KOPT-K1 (cell line): ENCODE results near the gene TMEM182.

Experiments used
- H3K27ac ChIP-seq: fragments of 200-600 bp; sonication (generic); 2 replicates; pipeline ENCODE4 v1.5.1; 2016; ENCODE audit warnings: antibody characterized with exemption, mild to moderate bottlenecking, low read depth, low read length; ENCODE audit not compliant: poor library complexity, severe bottlenecking
- H3K36me3 ChIP-seq: fragments of 200-600 bp; sonication (generic); 2 replicates; pipeline ENCODE4 v1.5.1; 2017; ENCODE audit warnings: antibody characterized with exemption, mild to moderate bottlenecking, low read length, moderate library complexity; ENCODE audit not compliant: insufficient read depth
- H3K9me3 ChIP-seq: fragments of 200-600 bp; sonication (generic); 2 replicates; pipeline ENCODE4 v1.5.1; 2017; ENCODE audit warnings: antibody characterized with exemption, low read length, mild to moderate bottlenecking; ENCODE audit not compliant: insufficient read depth, poor library complexity, severe bottlenecking

Gene TMEM182

GRCh38 chr2:102753563-102754159 lies 8.2 kb upstream of the TMEM182 start:
- no peaks in the 10 kb centered on the region for H3K9me3 ChIP-seq
- no peaks in the 10 kb centered on the region for H3K36me3 ChIP-seq

GRCh38 chr2:102754456-102755145 lies 7.2 kb upstream of the TMEM182 start:
- Histone ChIP-seq H3K27ac (no peak overlapping the region), H3K36me3 (no peaks in the 10 kb centered on the region), H3K9me3 (no peaks in the 10 kb centered on the region)

More at GRCh38 chr2:102753563-102754159, 8.2 kb upstream of the TMEM182 start:
- H3K27ac ChIP-seq = no peak overlapping the region

GRCh38 chr2:102755284-102755683 lies 6.5 kb upstream of the TMEM182 start:
- H3K27ac ChIP-seq = no peak overlapping the region
- H3K9me3 ChIP-seq = no peaks in the 10 kb centered on the region
- H3K36me3 ChIP-seq = no peaks in the 10 kb centered on the region

GRCh38 chr2:102758439-102758838 lies 3.4 kb upstream of the TMEM182 start:
- H3K9me3 ChIP-seq = no peaks in the 10 kb centered on the region
- no peaks in the 10 kb centered on the region for H3K36me3 ChIP-seq
- no peak overlapping the region for H3K27ac ChIP-seq

GRCh38 chr2:102764083-102764482 lies 2.3 kb downstream of the TMEM182 start:
- H3K27ac ChIP-seq = no peak overlapping the region
- no peaks in the 10 kb centered on the region for H3K9me3 ChIP-seq
- H3K36me3 ChIP-seq = no peaks in the 10 kb centered on the region

GRCh38 chr2:102765061-102765460 lies 3.2 kb downstream of the TMEM182 start:
- H3K9me3 ChIP-seq = no peaks in the 10 kb centered on the region
- H3K36me3 ChIP-seq = no peaks in the 10 kb centered on the region
- H3K27ac ChIP-seq = no peak overlapping the region

GRCh38 chr2:102768253-102768652 lies 6.4 kb downstream of the TMEM182 start:
- Histone ChIP-seq H3K36me3 (no peaks in the 10 kb centered on the region), H3K9me3 (no peaks in the 10 kb centered on the region), H3K27ac (no peak overlapping the region)

GRCh38 chr2:102768892-102769291 lies 7.1 kb downstream of the TMEM182 start:
- no peak overlapping the region for H3K27ac ChIP-seq
- H3K9me3 ChIP-seq = no peaks in the 10 kb centered on the region
- no peaks in the 10 kb centered on the region for H3K36me3 ChIP-seq

GRCh38 chr2:102770506-102770905 lies 8.7 kb downstream of the TMEM182 start:
- Histone ChIP-seq H3K36me3 (no peaks in the 10 kb centered on the region), H3K27ac (no peak overlapping the region), H3K9me3 (no peaks in the 10 kb centered on the region)

GRCh38 chr2:102771114-102771513 lies 9.3 kb downstream of the TMEM182 start:
- Histone ChIP-seq H3K27ac (no peak overlapping the region), H3K9me3 (no peaks in the 10 kb centered on the region), H3K36me3 (no peaks in the 10 kb centered on the region)

GRCh38 chr2:102772659-102773058 lies 10.8 kb downstream of the TMEM182 start:
- Histone ChIP-seq H3K9me3 (no peaks in the 10 kb centered on the region), H3K36me3 (no peaks in the 10 kb centered on the region), H3K27ac (no peak overlapping the region)

- no peak overlapping the region for H3K27ac ChIP-seq
- H3K9me3 ChIP-seq = no peaks in the 10 kb centered on the region
- H3K36me3 ChIP-seq = no peaks in the 10 kb centered on the region
These were observed 11.4 kb downstream of the TMEM182 start for GRCh38 chr2:102773149-102773705.

- Histone ChIP-seq H3K36me3 (no peaks in the 10 kb centered on the region), H3K9me3 (no peaks in the 10 kb centered on the region), H3K27ac (no peak overlapping the region)
These were observed 16.4 kb downstream of the TMEM182 start for GRCh38 chr2:102778260-102778659.

GRCh38 chr2:102780467-102780866 lies 18.6 kb downstream of the TMEM182 start:
- Histone ChIP-seq H3K27ac (no peak overlapping the region), H3K9me3 (no peaks in the 10 kb centered on the region), H3K36me3 (no peaks in the 10 kb centered on the region)

GRCh38 chr2:102782187-102782586 lies 20.4 kb downstream of the TMEM182 start:
- no peaks in the 10 kb centered on the region for H3K36me3 ChIP-seq
- H3K27ac ChIP-seq = no peak overlapping the region

GRCh38 chr2:102782933-102783332 lies 21.1 kb downstream of the TMEM182 start:
- H3K36me3 ChIP-seq = no peaks in the 10 kb centered on the region

More at GRCh38 chr2:102782187-102782586, 20.4 kb downstream of the TMEM182 start:
- H3K9me3 ChIP-seq = no peaks in the 10 kb centered on the region

More at GRCh38 chr2:102782933-102783332, 21.1 kb downstream of the TMEM182 start:
- Histone ChIP-seq H3K9me3 (no peaks in the 10 kb centered on the region), H3K27ac (no peak overlapping the region)
